Fibroblast of skin of left quadriceps (primary cell): Measurements from ENCODE around the gene OSBPL10.
A peak's percentile ranks its signal among the peaks of the same experiment; 100 is the strongest.
"Not testable (repeated sequence)": the region's sequence is repeated elsewhere in the genome, so short reads cannot be mapped to it uniquely, and the experiment has no call there.

Experiments used
- DNase-seq, 2 experiments: peaks; one replicate each; pipeline ENCODE4 v3.0.0-alpha.2; 2013; ENCODE audit warnings: low read depth in 2 of 2

Gene OSBPL10

GRCh38 chr3:31981206-31982181 lies at the start of gene OSBPL10, which contains the start of gene ZNF860:
OSBPL10 (minus strand) TSS chr3:31981262; CDS start chr3:31981179, 83 bp downstream.
ZNF860 (plus strand) TSS chr3:31981750; CDS start chr3:31989080, 7,330 bp downstream.
- peak; percentile 83 to 84 for DNase-seq

- DNase-seq: no peak
These were observed 45.5 kb upstream of the OSBPL10 start for GRCh38 chr3:32026593-32026992.

- DNase-seq: no peak
These were observed 41.9 kb upstream of the OSBPL10 start for GRCh38 chr3:32022947-32023346.

GRCh38 chr3:32021748-32022147 lies 40.7 kb upstream of the OSBPL10 start:
- no peak for DNase-seq

GRCh38 chr3:32021155-32021554 lies 40.1 kb upstream of the OSBPL10 start:
- DNase-seq: no peak

- peak; percentile 17 to 22 for DNase-seq
These were observed 37.9 kb upstream of the OSBPL10 start for GRCh38 chr3:32018757-32019564.

- no peak for DNase-seq
These were observed 36.2 kb upstream of the OSBPL10 start for GRCh38 chr3:32017286-32017685.

GRCh38 chr3:32015638-32016037 lies 34.6 kb upstream of the OSBPL10 start:
- not testable (repeated sequence) for DNase-seq

GRCh38 chr3:32010699-32011098 lies 29.6 kb upstream of the OSBPL10 start:
- not testable (repeated sequence) for DNase-seq

- no peak for DNase-seq
These were observed 28.9 kb upstream of the OSBPL10 start for GRCh38 chr3:32009957-32010356.

- no peak for DNase-seq
These were observed 28.0 kb upstream of the OSBPL10 start for GRCh38 chr3:32009101-32009500.

GRCh38 chr3:32004113-32004765 lies 23.2 kb upstream of the OSBPL10 start:
- no peak for DNase-seq

GRCh38 chr3:32003380-32003779 lies 22.3 kb upstream of the OSBPL10 start:
- no peak for DNase-seq

GRCh38 chr3:32002561-32003368 lies 21.7 kb upstream of the OSBPL10 start:
- DNase-seq: no peak

GRCh38 chr3:32000877-32001276 lies 19.8 kb upstream of the OSBPL10 start:
- DNase-seq: no peak

GRCh38 chr3:31999907-32000439 lies 18.9 kb upstream of the OSBPL10 start:
- DNase-seq: no peak

- DNase-seq: no peak
These were observed 16.4 kb upstream of the OSBPL10 start for GRCh38 chr3:31997500-31997899.

- DNase-seq: no peak
These were observed 15.1 kb upstream of the OSBPL10 start for GRCh38 chr3:31996195-31996594.

GRCh38 chr3:31995026-31995425 lies 14.0 kb upstream of the OSBPL10 start:
- DNase-seq: not testable (repeated sequence)

- no peak for DNase-seq
These were observed 12.8 kb upstream of the OSBPL10 start for GRCh38 chr3:31993843-31994242.

GRCh38 chr3:31992995-31993394 lies 11.9 kb upstream of the OSBPL10 start:
- DNase-seq: not testable (repeated sequence)
